Smooth muscle cell (in vitro differentiated cells): ENCODE data around the gene TSPAN18. TPM values are rescaled to one million over a fixed set of nuclear protein-coding genes. Genes with fewer than 3 reads are reported as not detected.

ENCODE experiments used
- DNase-seq: peaks from one replicate; lab custom pipeline; 2025; ENCODE audit not compliant: unreplicated experiment; lab: John Stamatoyannopoulos, UW
- H2AFZ ChIP-seq: fragments of 200-600 bp; sonication (generic); 2 replicates; pipeline ENCODE4 v1.6.0; 2016; ENCODE audit warnings: antibody characterized with exemption, low read depth, mild to moderate bottlenecking
- H3F3A ChIP-seq: fragments of 200-600 bp; sonication (generic); 2 replicates; pipeline ENCODE4 v1.6.0; 2017; ENCODE audit warnings: antibody characterized with exemption, low read depth
- H3K27ac ChIP-seq: fragments of 200-600 bp; sonication (generic); 2 replicates; pipeline ENCODE4 v1.5.1; 2016; ENCODE audit warnings: low read depth, mild to moderate bottlenecking
- H3K27me3 ChIP-seq: fragments of 200-600 bp; sonication (generic); 2 replicates; pipeline ENCODE4 v1.6.1; 2016; ENCODE audit warnings: low read depth, mild to moderate bottlenecking
- H3K36me3 ChIP-seq: fragments of 200-600 bp; sonication (generic); 2 replicates; pipeline ENCODE4 v1.5.1; 2016; ENCODE audit warnings: low read depth
- H3K4me1 ChIP-seq: fragments of 200-600 bp; sonication (generic); 2 replicates; pipeline ENCODE4 v1.5.1; 2016; ENCODE audit warnings: low read depth
- H3K4me2 ChIP-seq: fragments of 200-600 bp; sonication (generic); 2 replicates; pipeline ENCODE4 v1.6.0; 2016; ENCODE audit warnings: mild to moderate bottlenecking
- H3K4me3 ChIP-seq: fragments of 200-600 bp; sonication (generic); 2 replicates; pipeline ENCODE4 v1.5.1; 2016; ENCODE audit warnings: mild to moderate bottlenecking
- H3K79me2 ChIP-seq: fragments of 200-600 bp; sonication (generic); 2 replicates; pipeline ENCODE4 v1.6.0; 2016; ENCODE audit warnings: low read depth, mild to moderate bottlenecking
- H3K9ac ChIP-seq: fragments of 200-600 bp; sonication (generic); 2 replicates; pipeline ENCODE4 v1.6.0; 2016; ENCODE audit warnings: low read depth
- H3K9me3 ChIP-seq: fragments of 200-600 bp; sonication (generic); replicated peaks from 2 replicates; pipeline ENCODE4 v1.5.1; 2016; ENCODE audit warnings: low read depth
- H4K20me1 ChIP-seq: fragments of 200-600 bp; sonication (generic); 2 replicates; pipeline ENCODE4 v1.6.0; 2016; ENCODE audit warnings: low read depth
- CTCF ChIP-seq: fragments of 200-600 bp; sonication (generic); IDR thresholded peaks from 2 replicates; pipeline ENCODE4 v1.5.1; 2017; ENCODE audit warnings: borderline replicate concordance, mild to moderate bottlenecking, antibody characterized with exemption; ENCODE audit not compliant: insufficient read depth, poor library complexity, severe bottlenecking
- WGBS: methylation state at CpG from one replicate; pipeline ENCODE4 v1.1.7; 2016; ENCODE audit warnings: low lambda C conversion rate; 5-methylcytosine and 5-hydroxymethylcytosine counted together
- polyA plus RNA-seq: library from polyadenylated mRNA; unstranded; fragments of >200 nt; fragmentation: Nextera tagmentation; extraction: Ambion mirVana; gene quantifications from 2 replicates; pipeline ENCODE4 v1.2.1, GENCODE V29; 2016
- total RNA-seq: library from RNA; depleted of rRNA; stranded (reverse); fragments of >200 nt; gene quantifications from 2 replicates; pipeline ENCODE4 v1.2.3, GENCODE V29; 2014

Gene TSPAN18
- total and polyA plus RNA-seq, 2 experiments from 2014 or later, result 3.4 to 15.3 TPM

GRCh38 chr11:44858796-44859527 lies 132.2 kb downstream of the TSPAN18 start:
- 79% methylated on average over 14 of the region's 14 CpGs for WGBS
- Histone ChIP-seq H3K9me3 (no peaks in the 10 kb centered on the region), H3K9ac (no peak overlapping the region), H3K79me2 (no peaks in the 10 kb centered on the region), H3K27me3 (no peaks in the 10 kb centered on the region), H2AFZ (no peak overlapping the region), H3K27ac (no peak overlapping the region), H3F3A (no peaks in the 10 kb centered on the region), H3K4me3 (no peak overlapping the region), H3K4me1 (peaks cover 29% of the 10 kb centered on the region), H3K36me3 (no peaks in the 10 kb centered on the region), H4K20me1 (no peaks in the 10 kb centered on the region), H3K4me2 (no peak overlapping the region)
- DNase-seq, result no peak
- no peak for TF ChIP-seq CTCF

GRCh38 chr11:44859528-44859925 lies 132.8 kb downstream of the TSPAN18 start:
- Histone ChIP-seq H4K20me1 (no peaks in the 10 kb centered on the region), H3K27ac (no peak overlapping the region), H3K9me3 (no peaks in the 10 kb centered on the region), H3K36me3 (no peaks in the 10 kb centered on the region), H3K27me3 (no peaks in the 10 kb centered on the region), H2AFZ (no peak overlapping the region), H3K4me2 (no peak overlapping the region), H3F3A (no peaks in the 10 kb centered on the region), H3K79me2 (no peaks in the 10 kb centered on the region), H3K9ac (no peak overlapping the region), H3K4me3 (no peak overlapping the region), H3K4me1 (peaks cover 31% of the 10 kb centered on the region)
- TF ChIP-seq CTCF, result no peak
- no peak for DNase-seq
- 88% methylated on average over 5 of the region's 5 CpGs for WGBS

- Histone ChIP-seq H3F3A (no peaks in the 10 kb centered on the region), H4K20me1 (no peaks in the 10 kb centered on the region), H3K27me3 (no peaks in the 10 kb centered on the region), H3K9me3 (no peaks in the 10 kb centered on the region), H2AFZ (no peak overlapping the region), H3K4me3 (no peak overlapping the region), H3K27ac (no peak overlapping the region), H3K4me1 (peaks cover 31% of the 10 kb centered on the region), H3K4me2 (no peak overlapping the region), H3K79me2 (no peaks in the 10 kb centered on the region), H3K36me3 (no peaks in the 10 kb centered on the region), H3K9ac (no peak overlapping the region)
- no peak for DNase-seq
- no peak for TF ChIP-seq CTCF
- WGBS, result 94% methylated on average over 5 of the region's 5 CpGs
These were observed 133.6 kb downstream of the TSPAN18 start for GRCh38 chr11:44860346-44860745.
